GM08714 (cell line): ENCODE results near the gene GCAT.
"Not testable (repeated sequence)": the region's sequence is repeated elsewhere in the genome, so short reads cannot be mapped to it uniquely, and the experiment has no call there.

ENCODE experiments used
- H3K4me3 ChIP-seq: fragments of 200-500 bp; sonication (Bioruptor generic); 2 replicates; pipeline ENCODE4 v1.5.1; 2014; ENCODE audit warnings: mild to moderate bottlenecking, low read length, inconsistent platforms
- ZNF274 ChIP-seq: IDR thresholded peaks from 2 replicates; pipeline ENCODE4 v1.6.1; 2012; ENCODE audit warnings: mild to moderate bottlenecking, low read depth, low read length

The GCAT gene

GRCh38 chr22:37774728-37775127 lies 33.0 kb upstream of the GCAT start:
- no peak overlapping the region for H3K4me3 ChIP-seq
- TF ChIP-seq ZNF274: no peak

- TF ChIP-seq ZNF274: no peak
- H3K4me3 ChIP-seq: no peak overlapping the region
These were observed 31.7 kb upstream of the GCAT start for GRCh38 chr22:37775785-37776638.

GRCh38 chr22:37776639-37777005 lies 31.1 kb upstream of the GCAT start:
- no peak for TF ChIP-seq ZNF274
- no peak overlapping the region for H3K4me3 ChIP-seq

- H3K4me3 ChIP-seq: no peak overlapping the region
- no peak for TF ChIP-seq ZNF274
These were observed 30.5 kb upstream of the GCAT start for GRCh38 chr22:37777122-37777687.

- no peak overlapping the region for H3K4me3 ChIP-seq
- no peak for TF ChIP-seq ZNF274
These were observed 29.2 kb upstream of the GCAT start for GRCh38 chr22:37778370-37779009.

- no peak for TF ChIP-seq ZNF274
- H3K4me3 ChIP-seq: no peak overlapping the region
These were observed 26.2 kb upstream of the GCAT start for GRCh38 chr22:37781434-37782059.

GRCh38 chr22:37782340-37783168 lies 25.2 kb upstream of the GCAT start:
- no peak for TF ChIP-seq ZNF274
- no peak overlapping the region for H3K4me3 ChIP-seq

- no peak overlapping the region for H3K4me3 ChIP-seq
- TF ChIP-seq ZNF274: no peak
These were observed 22.8 kb upstream of the GCAT start for GRCh38 chr22:37784829-37785495.

- H3K4me3 ChIP-seq: no peak overlapping the region
- no peak for TF ChIP-seq ZNF274
These were observed 17.5 kb upstream of the GCAT start for GRCh38 chr22:37790234-37790633.

- H3K4me3 ChIP-seq: no peak overlapping the region
- no peak for TF ChIP-seq ZNF274
These were observed 15.2 kb upstream of the GCAT start for GRCh38 chr22:37792494-37792893.

- no peak overlapping the region for H3K4me3 ChIP-seq
- TF ChIP-seq ZNF274: no peak
These were observed 13.4 kb upstream of the GCAT start for GRCh38 chr22:37794376-37794775.

GRCh38 chr22:37796079-37796478 lies 11.7 kb upstream of the GCAT start:
- H3K4me3 ChIP-seq: no peak overlapping the region
- no peak for TF ChIP-seq ZNF274

GRCh38 chr22:37797259-37797658 lies 10.5 kb upstream of the GCAT start:
- H3K4me3 ChIP-seq: not testable (repeated sequence)

- TF ChIP-seq ZNF274: no peak
- no peak overlapping the region for H3K4me3 ChIP-seq
These were observed 9.7 kb upstream of the GCAT start for GRCh38 chr22:37797874-37798500.

- not testable (repeated sequence) for H3K4me3 ChIP-seq
These were observed 7.8 kb upstream of the GCAT start for GRCh38 chr22:37799979-37800378.
